Measurements from ENCODE around the gene NCBP3. TPM values are rescaled to one million over a fixed set of nuclear protein-coding genes. Genes with fewer than 3 reads are reported as not detected.
"Not testable (repeated sequence)": the region's sequence is repeated elsewhere in the genome, so short reads cannot be mapped to it uniquely, and the experiment has no call there.

Gene NCBP3
- polyA plus RNA-seq, 1 experiment = 9.7 TPM

- Histone ChIP-seq H3K4me3 (ENCODE audit: low read depth, low read length) (no peak overlapping the region), H3K27me3 (ENCODE audit: control insufficient read depth, insufficient read depth, low read length) (no peaks in the 10 kb centered on the region), H3K36me3 (ENCODE audit: control insufficient read depth, insufficient read depth, low read length) (peaks cover 4% of the 10 kb centered on the region)
- ChIA-PET CTCF (interaction anchor here (1.4 to 3.2 kb wide), 4 partner anchors 9 to 122 kb away, joined by 4 to 12 read pairs (median 6); partner anchors contain the start of gene NCBP3), POLR2A (no interaction called here)
- DNase-seq (ENCODE audit: low read depth) = no peak
- no peak for TF ChIP-seq CTCF (IDR thresholded peaks at IDR 0.05; ENCODE audit: insufficient read depth, low read depth, low read length)
Measured at GRCh38 chr17:3859940-3860339, 13.9 kb upstream of the NCBP3 start.

- H3K27me3 ChIP-seq (ENCODE audit: control insufficient read depth, insufficient read depth, low read length) = no peaks in the 10 kb centered on the region
- no peak for DNase-seq (ENCODE audit: low read depth)
- POLR2A ChIA-PET = no interaction called here
- CTCF ChIA-PET = interaction anchor here (1.2 to 2.9 kb wide), 5 partner anchors 11 to 120 kb away, joined by 3 to 14 read pairs (median 4); partner anchors contain the start of gene NCBP3
- no peak for TF ChIP-seq CTCF (IDR thresholded peaks at IDR 0.05; ENCODE audit: insufficient read depth, low read depth, low read length)
- H3K4me3 ChIP-seq (ENCODE audit: low read depth, low read length) = no peak overlapping the region
- peaks cover 4% of the 10 kb centered on the region for H3K36me3 ChIP-seq (ENCODE audit: control insufficient read depth, insufficient read depth, low read length)
Measured at GRCh38 chr17:3857261-3858105, 11.4 kb upstream of the NCBP3 start.

GRCh38 chr17:3854204-3854603 is 8.2 kb upstream of the NCBP3 start:
- H3K4me3 ChIP-seq (ENCODE audit: low read depth, low read length); POLR2A ChIA-PET; CTCF ChIA-PET; H3K27me3 ChIP-seq (ENCODE audit: control insufficient read depth, insufficient read depth, low read length); DNase-seq (ENCODE audit: low read depth); H3K36me3 ChIP-seq (ENCODE audit: control insufficient read depth, insufficient read depth, low read length): not testable (repeated sequence)

- ChIA-PET POLR2A (no interaction called here), CTCF (interaction anchor here (1.1 kb wide), 1 partner anchor 11 kb away, joined by 4 read pairs; no protein-coding TSS in a partner anchor)
- Histone ChIP-seq H3K36me3 (ENCODE audit: control insufficient read depth, insufficient read depth, low read length) (no peaks in the 10 kb centered on the region), H3K4me3 (ENCODE audit: low read depth, low read length) (no peak overlapping the region), H3K27me3 (ENCODE audit: control insufficient read depth, insufficient read depth, low read length) (peaks cover 2% of the 10 kb centered on the region; the same call in 1 of the 2 replicates)
- no peak for DNase-seq (ENCODE audit: low read depth)
- no peak for TF ChIP-seq CTCF (IDR thresholded peaks at IDR 0.05; ENCODE audit: insufficient read depth, low read depth, low read length)
Measured at GRCh38 chr17:3852561-3852960, 6.5 kb upstream of the NCBP3 start.

GRCh38 chr17:3851461-3852100 is 5.5 kb upstream of the NCBP3 start:
- H3K36me3 ChIP-seq (ENCODE audit: control insufficient read depth, insufficient read depth, low read length) = no peaks in the 10 kb centered on the region
- ChIA-PET POLR2A (no interaction called here), CTCF (interaction anchor here (1.1 to 1.9 kb wide), 3 partner anchors 9 to 12 kb away, joined by 3 to 12 read pairs (median 4); no protein-coding TSS in a partner anchor)
- peaks cover 2% of the 10 kb centered on the region; the same call in 1 of the 2 replicates for H3K27me3 ChIP-seq (ENCODE audit: control insufficient read depth, insufficient read depth, low read length)
- TF ChIP-seq CTCF (IDR thresholded peaks at IDR 0.05; ENCODE audit: insufficient read depth, low read depth, low read length) = no peak
- DNase-seq (ENCODE audit: low read depth) = no peak
- H3K4me3 ChIP-seq (ENCODE audit: low read depth, low read length) = no peak overlapping the region
